H9 (cell line): ENCODE results near the gene CCDC3. TPM values are rescaled to one million over a fixed set of nuclear protein-coding genes. Genes with fewer than 3 reads are reported as not detected.

Source experiments
- DNase-seq: peaks from one replicate; pipeline ENCODE4 v3.0.0-alpha.2; 2017
- H2AFZ ChIP-seq: one replicate; pipeline ENCODE4 v1.6.1; 2013; ENCODE audit warnings: mild to moderate bottlenecking, low read length, control low read depth, moderate library complexity
- H2AK5ac ChIP-seq: 2 replicates; pipeline ENCODE4 v1.6.1; 2013; ENCODE audit warnings: low read length, control low read depth, mixed read lengths; ENCODE audit not compliant: insufficient read length
- H2BK120ac ChIP-seq: one replicate; pipeline ENCODE4 v1.6.1; 2013; ENCODE audit warnings: low read depth, mild to moderate bottlenecking, low read length, control low read depth, inconsistent platforms; ENCODE audit not compliant: poor library complexity, severe bottlenecking
- H2BK12ac ChIP-seq: 2 replicates; pipeline ENCODE4 v1.6.1; 2013; ENCODE audit warnings: low read length, control low read depth, mixed read lengths, low read depth; ENCODE audit not compliant: insufficient read length
- H2BK15ac ChIP-seq: 2 replicates; pipeline ENCODE4 v1.6.1; 2013; ENCODE audit warnings: low read depth, low read length, control low read depth
- H2BK20ac ChIP-seq: one replicate; pipeline ENCODE4 v1.6.1; 2013; ENCODE audit warnings: low read depth, mild to moderate bottlenecking, low read length, control low read depth, inconsistent platforms; ENCODE audit not compliant: poor library complexity, severe bottlenecking
- H2BK5ac ChIP-seq: 2 replicates; pipeline ENCODE4 v1.6.1; 2013; ENCODE audit warnings: low read length, control low read depth, mixed read lengths; ENCODE audit not compliant: insufficient read length
- H3K14ac ChIP-seq: 2 replicates; pipeline ENCODE4 v1.6.1; 2013; ENCODE audit warnings: low read length, control low read depth; ENCODE audit not compliant: insufficient read depth
- H3K18ac ChIP-seq: 2 replicates; pipeline ENCODE4 v1.6.1; 2013; ENCODE audit warnings: low read depth, mild to moderate bottlenecking, mixed read lengths, low read length, control low read depth; ENCODE audit not compliant: insufficient read length
- H3K23ac ChIP-seq: 2 replicates; pipeline ENCODE4 v1.6.1; 2013; ENCODE audit warnings: low read length, control low read depth, mixed read lengths, low read depth; ENCODE audit not compliant: insufficient read length
- H3K23me2 ChIP-seq: 2 replicates; pipeline ENCODE4 v1.6.1; 2013; ENCODE audit warnings: low read depth, mild to moderate bottlenecking, mixed read lengths, low read length, control low read depth; ENCODE audit not compliant: insufficient read length, poor library complexity, severe bottlenecking
- H3K27ac ChIP-seq: 2 replicates; pipeline ENCODE4 v1.5.1; 2013; ENCODE audit warnings: low read length, control low read depth, mixed read lengths, low read depth; ENCODE audit not compliant: insufficient read length
- H3K27me3 ChIP-seq: 2 replicates; pipeline ENCODE4 v1.6.1; 2013; ENCODE audit warnings: low read length, control low read depth, inconsistent platforms; ENCODE audit not compliant: insufficient read depth
- H3K4ac ChIP-seq: 2 replicates; pipeline ENCODE4 v1.6.1; 2013; ENCODE audit warnings: low read depth, mild to moderate bottlenecking, control low read depth, inconsistent platforms, low read length, moderate library complexity
- H3K4me1 ChIP-seq: 2 replicates; pipeline ENCODE4 v1.6.1; 2013; ENCODE audit warnings: low read length, control low read depth, inconsistent platforms; ENCODE audit not compliant: insufficient read depth
- H3K4me2 ChIP-seq: 2 replicates; pipeline ENCODE4 v1.6.1; 2013; ENCODE audit warnings: low read length, control low read depth, mixed read lengths; ENCODE audit not compliant: insufficient read length, insufficient read depth
- H3K56ac ChIP-seq: 2 replicates; pipeline ENCODE4 v1.6.1; 2013; ENCODE audit warnings: low read depth, mild to moderate bottlenecking, mixed read lengths, low read length, control low read depth; ENCODE audit not compliant: insufficient read length
- H3K79me1 ChIP-seq: 2 replicates; pipeline ENCODE4 v1.6.1; 2013; ENCODE audit warnings: low read depth, mild to moderate bottlenecking, moderate library complexity, low read length, control low read depth, inconsistent platforms; ENCODE audit not compliant: insufficient read depth, poor library complexity, severe bottlenecking
- H3K79me2 ChIP-seq: 2 replicates; pipeline ENCODE4 v1.6.1; 2013; ENCODE audit warnings: low read length, control low read depth, inconsistent platforms; ENCODE audit not compliant: insufficient read depth
- H3K9ac ChIP-seq: 2 replicates; pipeline ENCODE4 v1.6.1; 2013; ENCODE audit warnings: low read length, control low read depth, mixed read lengths; ENCODE audit not compliant: insufficient read length; ENCODE audit errors: extremely low read depth
- H3K9me3 ChIP-seq: one replicate; pipeline ENCODE4 v1.6.1; 2013; ENCODE audit warnings: low read depth, low read length, inconsistent platforms; ENCODE audit not compliant: control insufficient read depth
- H3T11ph ChIP-seq: one replicate; pipeline ENCODE4 v1.6.1; 2013; ENCODE audit warnings: mild to moderate bottlenecking, low read length, control low read depth, inconsistent platforms
- H4K20me1 ChIP-seq: one replicate; pipeline ENCODE4 v1.6.1; 2013; ENCODE audit not compliant: control insufficient read depth, insufficient read length, insufficient read depth
- H4K5ac ChIP-seq: 2 replicates; pipeline ENCODE4 v1.6.1; 2013; ENCODE audit warnings: low read depth, mild to moderate bottlenecking, mixed read lengths, low read length, control low read depth; ENCODE audit not compliant: insufficient read length
- H4K8ac ChIP-seq: replicated peaks from 2 replicates; pipeline ENCODE4 v1.6.1; 2013; ENCODE audit warnings: low read length, control low read depth, mixed read lengths, low read depth; ENCODE audit not compliant: insufficient read length
- H4K91ac ChIP-seq: 2 replicates; pipeline ENCODE4 v1.6.1; 2013; ENCODE audit warnings: low read depth, mild to moderate bottlenecking, moderate library complexity, mixed read lengths, low read length, control low read depth; ENCODE audit not compliant: insufficient read length
- H3K27ac Mint-ChIP-seq, 3 experiments: 2 replicates in 2 of 3; 3 replicates in 1 of 3; pipeline ENCODE4 v1.8.0; 2020 to 2021; ENCODE audit warnings: mixed read lengths in 3 of 3, mild to moderate bottlenecking in 1 of 3, moderate library complexity in 1 of 3
- H3K27me3 Mint-ChIP-seq: 2 replicates; pipeline ENCODE4 v1.8.0; 2021; ENCODE audit warnings: low read depth, mild to moderate bottlenecking, moderate library complexity, mixed read lengths
- H3K36me3 Mint-ChIP-seq, 3 experiments: 2 replicates in 2 of 3; 3 replicates in 1 of 3; pipeline ENCODE4 v1.8.0; 2020 to 2021; ENCODE audit warnings: low read depth in 3 of 3, mixed read lengths in 3 of 3; ENCODE audit not compliant: insufficient read depth in 1 of 3
- H3K4me1 Mint-ChIP-seq, 2 experiments: 2 replicates each; pipeline ENCODE4 v1.8.0; 2020; ENCODE audit warnings: mixed read lengths in 2 of 2
- H3K4me3 Mint-ChIP-seq, 2 experiments: 2 replicates in 1 of 2; 3 replicates in 1 of 2; pipeline ENCODE4 v1.8.0; 2020 to 2021; ENCODE audit warnings: mild to moderate bottlenecking in 2 of 2, mixed read lengths in 2 of 2, moderate library complexity in 1 of 2
- H3K9me3 Mint-ChIP-seq, 2 experiments: 2 replicates in 1 of 2; 3 replicates in 1 of 2; pipeline ENCODE4 v1.8.0; 2020; ENCODE audit warnings: mild to moderate bottlenecking in 2 of 2, mixed read lengths in 2 of 2, moderate library complexity in 1 of 2
- CTCF ChIP-seq: fragments of 200-600 bp; sonication (generic); conservative IDR thresholded peaks from 3 replicates; pipeline ENCODE4 v1.8.0; 2021; ENCODE audit warnings: antibody characterized with exemption, mild to moderate bottlenecking
- WGBS: extraction: QIAGEN DNeasy Blood & Tissue Kit; methylation state at CpG from one replicate; pipeline ENCODE4 v1.1.7; 2013; ENCODE audit warnings: missing lambda C conversion rate, low lambda C conversion rate, mixed read lengths; ENCODE audit not compliant: insufficient read length; ENCODE audit errors: extremely low coverage; 5-methylcytosine and 5-hydroxymethylcytosine counted together
- total RNA-seq: library from RNA; stranded (reverse); gene quantifications from 2 replicates; pipeline ENCODE4 v1.2.1, GENCODE V29; 2021

CCDC3 gene
- total RNA-seq, 1 experiment from 2014 or later = 2.3 TPM

DNA sequence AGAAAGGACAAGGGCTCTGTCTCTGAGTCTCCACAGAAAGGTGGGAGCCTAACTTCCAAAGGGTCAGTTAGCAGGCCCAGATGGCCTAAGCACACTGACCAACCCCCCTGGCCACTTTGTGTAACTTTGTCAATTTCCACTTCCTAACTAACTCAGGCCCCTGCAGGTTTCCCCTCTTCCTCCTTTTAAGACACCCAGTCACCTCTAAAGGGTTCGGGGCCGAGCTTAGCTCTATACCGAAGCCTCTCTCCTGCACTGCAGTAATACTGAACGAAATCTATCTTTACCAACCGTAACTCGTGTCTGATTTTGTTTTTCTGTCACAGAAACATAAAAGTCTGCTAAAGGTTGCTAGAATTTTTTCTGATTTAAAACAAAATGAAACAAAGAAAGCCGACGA, 44.4 kb downstream of the CCDC3 start:
- Histone ChIP-seq H2BK15ac (no peak overlapping the region), H2BK12ac (no peak overlapping the region), H3K23ac (no peak overlapping the region), H2BK20ac (no peak overlapping the region), H3K14ac (no peak overlapping the region), H3K4ac (no peak overlapping the region), H4K8ac (no peak overlapping the region), H3K18ac (no peak overlapping the region), H3K27ac (no peak overlapping the region), H4K20me1 (no peaks in the 10 kb centered on the region), H2AK5ac (no peak overlapping the region), H3T11ph (no peak overlapping the region), H3K9me3 (no peaks in the 10 kb centered on the region), H3K9ac (no peak overlapping the region), H3K4me1 (no peaks in the 10 kb centered on the region), H3K79me1 (no peaks in the 10 kb centered on the region), H2AFZ (no peak overlapping the region), H3K56ac (no peak overlapping the region), H2BK120ac (no peak overlapping the region), H3K23me2 (no peaks in the 10 kb centered on the region), H2BK5ac (no peak overlapping the region), H4K91ac (no peak overlapping the region), H3K27me3 (no peaks in the 10 kb centered on the region), H3K4me2 (no peak overlapping the region), H3K79me2 (no peaks in the 10 kb centered on the region), H4K5ac (no peak overlapping the region)
- peaks cover 26 to 44% (median 30%) of the 10 kb centered on the region in 3 experiments for H3K36me3 Mint-ChIP-seq
- H3K4me1 Mint-ChIP-seq = peaks cover 2 to 6% of the 10 kb centered on the region in 2 experiments; a peak in 1 of 4 replicates
- no peak for TF ChIP-seq CTCF
- no peak for DNase-seq
- WGBS = no CpG with 5 or more reads among the region's 8 CpGs
- peak overlapping the region in 1 of 3 experiments; percentile 24; a peak in 1 of 7 replicates for H3K27ac Mint-ChIP-seq
- no peak overlapping the region for H3K4me3 Mint-ChIP-seq
- peaks cover 8% of the 10 kb centered on the region for H3K27me3 Mint-ChIP-seq
- H3K9me3 Mint-ChIP-seq = peaks cover 40 to 47% of the 10 kb centered on the region in 2 experiments
